Retinal pigment epithelial cell (primary cell): ENCODE results near the gene VGLL4.

Experiments
- DNase-seq: peaks from one replicate; pipeline ENCODE4 v3.0.0-alpha.2; 2010; ENCODE audit warnings: low read depth
- H3K4me3 ChIP-seq: 2 replicates; pipeline ENCODE4 v1.5.1; 2011; ENCODE audit warnings: mild to moderate bottlenecking, low read length, control low read depth, moderate library complexity
- TF ChIP-seq, protein P1 (sequence below): conservative IDR thresholded peaks from 2 replicates; pipeline ENCODE4 v1.5.1; 2011; ENCODE audit warnings: low read depth, low read length, control low read depth, inconsistent platforms

Gene VGLL4

GRCh38 chr3:11621077-11621476 lies 22.6 kb downstream of the VGLL4 start:
- DNase-seq: no peak
- no peak overlapping the region for H3K4me3 ChIP-seq
- TF ChIP-seq, protein P1, sequence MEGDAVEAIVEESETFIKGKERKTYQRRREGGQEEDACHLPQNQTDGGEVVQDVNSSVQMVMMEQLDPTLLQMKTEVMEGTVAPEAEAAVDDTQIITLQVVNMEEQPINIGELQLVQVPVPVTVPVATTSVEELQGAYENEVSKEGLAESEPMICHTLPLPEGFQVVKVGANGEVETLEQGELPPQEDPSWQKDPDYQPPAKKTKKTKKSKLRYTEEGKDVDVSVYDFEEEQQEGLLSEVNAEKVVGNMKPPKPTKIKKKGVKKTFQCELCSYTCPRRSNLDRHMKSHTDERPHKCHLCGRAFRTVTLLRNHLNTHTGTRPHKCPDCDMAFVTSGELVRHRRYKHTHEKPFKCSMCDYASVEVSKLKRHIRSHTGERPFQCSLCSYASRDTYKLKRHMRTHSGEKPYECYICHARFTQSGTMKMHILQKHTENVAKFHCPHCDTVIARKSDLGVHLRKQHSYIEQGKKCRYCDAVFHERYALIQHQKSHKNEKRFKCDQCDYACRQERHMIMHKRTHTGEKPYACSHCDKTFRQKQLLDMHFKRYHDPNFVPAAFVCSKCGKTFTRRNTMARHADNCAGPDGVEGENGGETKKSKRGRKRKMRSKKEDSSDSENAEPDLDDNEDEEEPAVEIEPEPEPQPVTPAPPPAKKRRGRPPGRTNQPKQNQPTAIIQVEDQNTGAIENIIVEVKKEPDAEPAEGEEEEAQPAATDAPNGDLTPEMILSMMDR: no peak

DNA sequence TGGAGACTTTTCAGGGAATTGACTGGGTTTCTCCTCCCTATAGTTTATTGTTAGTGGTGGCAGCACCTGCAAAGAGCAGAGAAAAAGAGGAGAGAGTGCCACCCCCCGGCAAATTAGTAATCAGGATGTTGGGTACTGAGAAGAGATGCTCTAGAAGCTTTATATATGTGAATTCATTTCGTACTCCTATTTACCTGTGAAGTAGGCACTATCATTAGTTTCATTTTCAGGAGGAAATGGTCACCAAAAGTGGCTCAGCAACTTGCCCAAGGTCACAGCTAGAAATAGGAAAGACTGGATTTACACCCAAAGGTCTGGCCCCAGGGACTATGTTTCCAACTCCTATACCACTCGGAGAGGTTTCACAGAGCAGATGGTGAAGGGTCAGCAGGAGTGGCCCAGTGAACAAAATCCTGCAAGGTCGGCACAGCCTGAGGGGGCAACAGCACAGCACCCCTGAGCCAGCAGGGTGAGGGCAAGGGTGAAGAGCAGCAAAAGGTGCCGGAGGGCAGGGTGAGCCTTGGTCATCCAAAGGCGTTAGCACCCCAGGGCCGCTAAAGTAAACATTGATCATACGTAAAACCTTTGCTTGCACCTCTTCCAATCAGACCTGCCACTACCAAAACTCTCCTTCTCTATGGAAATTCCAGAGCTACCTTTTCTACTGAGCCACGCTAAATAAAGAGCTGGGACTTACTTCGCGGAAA lies 23.6 kb downstream of the VGLL4 start:
- no peak for DNase-seq
- TF ChIP-seq, protein P1: no peak
- H3K4me3 ChIP-seq: no peak overlapping the region

GRCh38 chr3:11619461-11619860 lies 24.3 kb downstream of the VGLL4 start:
- H3K4me3 ChIP-seq: no peak overlapping the region
- no peak for DNase-seq
- TF ChIP-seq, protein P1: no peak

DNA sequence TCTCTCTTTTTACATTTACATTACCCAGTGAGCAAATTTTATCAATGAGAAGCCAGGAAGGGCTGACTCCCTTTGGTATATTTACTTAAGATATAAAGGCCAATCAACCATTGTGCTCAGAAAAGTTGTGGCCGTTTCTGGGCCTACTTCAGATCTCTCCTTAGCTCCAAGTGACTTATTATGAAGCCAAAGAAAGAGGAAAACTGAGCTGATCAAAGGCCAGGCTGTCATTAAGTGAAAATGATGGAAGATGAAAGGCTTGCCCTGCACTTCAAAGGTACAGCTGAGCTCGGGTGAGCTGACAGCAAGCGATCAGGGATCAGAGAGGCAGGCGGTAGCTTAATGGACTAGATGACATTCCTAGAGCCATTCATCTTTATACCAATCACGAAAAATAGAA lies 24.8 kb downstream of the VGLL4 start:
- TF ChIP-seq, protein P1: no peak
- no peak overlapping the region for H3K4me3 ChIP-seq
- no peak for DNase-seq

- no peak overlapping the region for H3K4me3 ChIP-seq
- TF ChIP-seq, protein P1: no peak
- DNase-seq: no peak
These were observed 27.2 kb downstream of the VGLL4 start for GRCh38 chr3:11616551-11616950.

DNA sequence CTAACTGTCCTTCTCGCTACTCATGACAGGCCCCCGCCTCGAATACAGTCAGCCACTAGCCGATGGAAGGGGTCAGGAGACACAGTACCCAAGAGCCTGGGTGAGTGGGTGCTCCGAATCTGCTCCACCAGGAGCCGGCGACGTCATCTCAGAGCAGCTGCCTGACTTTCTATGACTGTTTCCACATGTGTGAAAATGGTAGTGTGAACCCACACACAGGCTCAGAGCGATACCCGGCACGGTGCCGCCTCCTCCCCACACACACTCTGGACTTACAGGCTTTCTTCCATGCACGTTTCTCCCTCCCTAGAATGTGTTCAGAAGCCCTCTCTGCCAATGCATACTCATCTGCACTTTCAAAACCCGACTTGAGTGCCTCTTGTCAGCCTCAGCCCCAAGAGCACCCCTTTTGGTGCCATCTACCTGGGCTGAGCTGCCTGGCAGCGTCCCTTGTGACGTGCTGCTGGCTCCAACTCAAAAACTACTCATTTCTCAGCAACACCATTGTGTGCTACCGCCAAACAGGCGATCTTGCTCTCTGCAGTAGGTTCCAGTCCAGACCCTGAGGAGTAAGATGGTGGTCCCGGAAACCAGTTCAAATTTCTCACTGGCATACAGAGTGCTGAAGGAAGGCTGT lies 29.7 kb downstream of the VGLL4 start:
- H3K4me3 ChIP-seq: no peak overlapping the region
- no peak for DNase-seq
- TF ChIP-seq, protein P1: no peak

GRCh38 chr3:11613319-11613718 lies 30.4 kb downstream of the VGLL4 start:
- no peak for DNase-seq
- no peak overlapping the region for H3K4me3 ChIP-seq
- TF ChIP-seq, protein P1: no peak
